PC-9 (cell line): Measurements from ENCODE around the gene NEURL1B.

Experiments
- EZH2 ChIP-seq: fragments of 200-600 bp; sonication (generic); IDR thresholded peaks from 2 replicates; pipeline ENCODE4 v1.8.0; 2017; ENCODE audit warnings: antibody characterized with exemption, low read depth
- TF ChIP-seq, protein P1 (sequence below): fragments of 200-600 bp; sonication (generic); conservative IDR thresholded peaks from 2 replicates; pipeline ENCODE4 v1.6.1; 2017; ENCODE audit warnings: mixed run types, antibody characterized with exemption, mild to moderate bottlenecking, moderate library complexity

DNA sequence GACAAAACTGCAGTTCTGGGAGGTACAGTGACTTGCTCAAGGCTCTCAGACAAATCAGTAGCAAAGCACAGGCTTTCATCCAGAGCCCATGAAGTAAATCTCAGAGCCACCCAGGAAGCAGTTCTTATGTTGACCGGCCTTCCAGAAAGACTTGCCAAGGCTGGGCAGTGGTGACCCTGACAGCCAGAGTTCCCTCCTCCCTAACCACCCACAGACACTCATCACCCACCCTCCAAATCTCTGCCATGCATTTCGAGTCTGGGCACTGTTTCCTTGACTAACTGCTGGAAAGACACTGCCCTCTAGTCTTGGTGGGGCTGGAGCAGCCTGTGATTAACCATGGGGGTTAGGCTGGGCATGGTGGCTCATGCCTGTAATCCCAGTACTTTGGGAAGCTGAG is 21.5 kb downstream of the NEURL1B start:
- TF ChIP-seq, protein P1, sequence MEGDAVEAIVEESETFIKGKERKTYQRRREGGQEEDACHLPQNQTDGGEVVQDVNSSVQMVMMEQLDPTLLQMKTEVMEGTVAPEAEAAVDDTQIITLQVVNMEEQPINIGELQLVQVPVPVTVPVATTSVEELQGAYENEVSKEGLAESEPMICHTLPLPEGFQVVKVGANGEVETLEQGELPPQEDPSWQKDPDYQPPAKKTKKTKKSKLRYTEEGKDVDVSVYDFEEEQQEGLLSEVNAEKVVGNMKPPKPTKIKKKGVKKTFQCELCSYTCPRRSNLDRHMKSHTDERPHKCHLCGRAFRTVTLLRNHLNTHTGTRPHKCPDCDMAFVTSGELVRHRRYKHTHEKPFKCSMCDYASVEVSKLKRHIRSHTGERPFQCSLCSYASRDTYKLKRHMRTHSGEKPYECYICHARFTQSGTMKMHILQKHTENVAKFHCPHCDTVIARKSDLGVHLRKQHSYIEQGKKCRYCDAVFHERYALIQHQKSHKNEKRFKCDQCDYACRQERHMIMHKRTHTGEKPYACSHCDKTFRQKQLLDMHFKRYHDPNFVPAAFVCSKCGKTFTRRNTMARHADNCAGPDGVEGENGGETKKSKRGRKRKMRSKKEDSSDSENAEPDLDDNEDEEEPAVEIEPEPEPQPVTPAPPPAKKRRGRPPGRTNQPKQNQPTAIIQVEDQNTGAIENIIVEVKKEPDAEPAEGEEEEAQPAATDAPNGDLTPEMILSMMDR = no peak
- TF ChIP-seq EZH2 = no peak
